GM23338 (cell line): ENCODE results near the gene KCNT1. TPM values are rescaled to one million over a fixed set of nuclear protein-coding genes. Genes with fewer than 3 reads are reported as not detected.

Experiments
- ATAC-seq: fragments of 200-7000 bp; cut with Tn5 transposase; 3 replicates; pipeline ENCODE4 v1.9.1; 2020
- DNase-seq: peaks from one replicate; pipeline ENCODE4 v3.0.0-alpha.2; 2015; ENCODE audit warnings: low spot score
- H2AFZ ChIP-seq: fragments of 200-600 bp; sonication (generic); 2 replicates; pipeline ENCODE4 v1.8.0; 2016; ENCODE audit warnings: antibody characterized with exemption, mild to moderate bottlenecking, moderate library complexity
- H3F3A ChIP-seq: fragments of 200-600 bp; sonication (generic); replicated peaks from 2 replicates; pipeline ENCODE4 v1.8.0; 2017; ENCODE audit warnings: antibody characterized with exemption, mixed run types, low read depth
- H3K27ac ChIP-seq: fragments of 200-600 bp; sonication (generic); 2 replicates; pipeline ENCODE4 v1.6.1; 2016; ENCODE audit warnings: low read depth
- H3K27me3 ChIP-seq: fragments of 200-600 bp; sonication (generic); 2 replicates; pipeline ENCODE4 v1.8.0; 2016; ENCODE audit warnings: mild to moderate bottlenecking, mixed run types, moderate library complexity; ENCODE audit not compliant: insufficient read depth
- H3K36me3 ChIP-seq: fragments of 200-600 bp; sonication (generic); 2 replicates; pipeline ENCODE4 v1.8.0; 2016; ENCODE audit warnings: mild to moderate bottlenecking; ENCODE audit not compliant: insufficient read depth
- H3K4me1 ChIP-seq: fragments of 200-600 bp; sonication (generic); 2 replicates; pipeline ENCODE4 v1.8.0; 2016; ENCODE audit warnings: mild to moderate bottlenecking, moderate library complexity; ENCODE audit not compliant: insufficient read depth
- H3K4me2 ChIP-seq: fragments of 200-600 bp; sonication (generic); 2 replicates; pipeline ENCODE4 v1.7.1; 2017; ENCODE audit warnings: mixed run types
- H3K4me3 ChIP-seq: fragments of 200-600 bp; sonication (generic); 2 replicates; pipeline ENCODE4 v1.6.1; 2016; ENCODE audit warnings: mixed run types
- H3K79me2 ChIP-seq: fragments of 200-600 bp; sonication (generic); replicated peaks from 2 replicates; pipeline ENCODE4 v1.8.0; 2017; ENCODE audit warnings: mild to moderate bottlenecking; ENCODE audit not compliant: insufficient read depth
- H3K9me2 ChIP-seq: fragments of 200-600 bp; sonication (generic); 2 replicates; pipeline ENCODE4 v1.8.0; 2017; ENCODE audit not compliant: insufficient read depth
- H4K20me1 ChIP-seq: fragments of 200-600 bp; sonication (generic); replicated peaks from 2 replicates; pipeline ENCODE4 v1.8.0; 2017; ENCODE audit warnings: mild to moderate bottlenecking; ENCODE audit not compliant: insufficient read depth
- H3K27ac Mint-ChIP-seq: 2 replicates; pipeline ENCODE4 v1.8.0; 2020; ENCODE audit warnings: inconsistent platforms, mild to moderate bottlenecking, moderate library complexity, mixed read lengths
- H3K27me3 Mint-ChIP-seq: 3 replicates; pipeline ENCODE4 v1.8.0; 2022; ENCODE audit warnings: low read depth, mild to moderate bottlenecking, moderate library complexity, mixed read lengths, inconsistent platforms; ENCODE audit not compliant: insufficient read depth, poor library complexity
- H3K36me3 Mint-ChIP-seq: 3 replicates; pipeline ENCODE4 v1.8.0; 2021; ENCODE audit warnings: low read depth, mild to moderate bottlenecking, inconsistent platforms, moderate library complexity, mixed read lengths
- H3K4me1 Mint-ChIP-seq: 3 replicates; pipeline ENCODE4 v1.8.0; 2020; ENCODE audit warnings: mild to moderate bottlenecking, inconsistent platforms, mixed read lengths
- H3K4me3 Mint-ChIP-seq: 3 replicates; pipeline ENCODE4 v1.8.0; 2021; ENCODE audit warnings: moderate library complexity, mild to moderate bottlenecking, inconsistent platforms, mixed read lengths
- H3K9me3 Mint-ChIP-seq: 3 replicates; pipeline ENCODE4 v1.8.0; 2020; ENCODE audit warnings: moderate library complexity, mild to moderate bottlenecking, inconsistent platforms, mixed read lengths
- EZH2 ChIP-seq: fragments of 200-600 bp; sonication (generic); IDR thresholded peaks from one replicate; pipeline ENCODE4 v1.8.0; 2017; ENCODE audit warnings: antibody characterized with exemption, mild to moderate bottlenecking, low read depth; ENCODE audit not compliant: unreplicated experiment
- EZH2phosphoT487 ChIP-seq: fragments of 200-600 bp; sonication (generic); IDR thresholded peaks from one replicate; pipeline ENCODE4 v1.8.1; 2018; ENCODE audit warnings: antibody characterized with exemption; ENCODE audit not compliant: unreplicated experiment
- JUNB ChIP-seq: IDR thresholded peaks from one replicate; pipeline ENCODE4 v1.6.1; 2016; ENCODE audit warnings: antibody characterized with exemption; ENCODE audit not compliant: unreplicated experiment
- NANOG ChIP-seq: IDR thresholded peaks from 2 replicates; pipeline ENCODE4 v1.6.1; 2016; ENCODE audit warnings: antibody characterized with exemption, borderline replicate concordance
- POLR2AphosphoS5 ChIP-seq: IDR thresholded peaks from 2 replicates; pipeline ENCODE4 v1.6.1; 2016; ENCODE audit warnings: antibody characterized with exemption, low read depth
- STAT1 ChIP-seq: IDR thresholded peaks from one replicate; pipeline ENCODE4 v1.6.1; 2016; ENCODE audit warnings: antibody characterized with exemption; ENCODE audit not compliant: unreplicated experiment
- ZNF114 ChIP-seq: fragments of 250-450 bp; sonication (Bioruptor Pico); IDR thresholded peaks from 2 replicates; pipeline ENCODE4 v1.5.0; 2020; ENCODE audit warnings: mild to moderate bottlenecking, moderate library complexity
- ZNF331 ChIP-seq: fragments of 250-450 bp; sonication (Bioruptor Pico); IDR thresholded peaks from 2 replicates; pipeline ENCODE4 v1.5.0; 2020; ENCODE audit warnings: low read depth, mild to moderate bottlenecking, moderate library complexity
- polyA plus RNA-seq: library from polyadenylated mRNA; unstranded; fragments of >200 nt; fragmentation: Nextera tagmentation; extraction: Ambion mirVana; gene quantifications from 2 replicates; pipeline ENCODE4 v1.2.1, GENCODE V29; 2016
- total RNA-seq: library from RNA; depleted of rRNA; stranded (reverse); fragments of >200 nt; shearing (Covaris generic); gene quantifications from 2 replicates; pipeline ENCODE4 v1.2.3, GENCODE V29; 2014
- TF ChIP-seq, protein P1 (sequence below): IDR thresholded peaks from one replicate; pipeline ENCODE4 v1.6.1; 2018; ENCODE audit warnings: antibody characterized with exemption; ENCODE audit not compliant: unreplicated experiment
- TF ChIP-seq, protein P2 (sequence below), 2 experiments: fragments of 200-600 bp in 1 of 2; sonication (generic) in 1 of 2; conservative IDR thresholded peaks; 2 replicates each; pipeline versions ENCODE4 v1.5.1 to v1.6.1; 2016 to 2017; ENCODE audit warnings: antibody characterized with exemption in 2 of 2, low read depth in 2 of 2, mild to moderate bottlenecking in 2 of 2, moderate library complexity in 1 of 2
- TF ChIP-seq, protein P3 (sequence below): fragments of 250-450 bp; sonication (Bioruptor Pico); IDR thresholded peaks from 2 replicates; pipeline ENCODE4 v1.5.0; 2020; ENCODE audit warnings: mild to moderate bottlenecking, moderate library complexity

Gene KCNT1
- total and polyA plus RNA-seq, 2 experiments from 2014 or later: 0.05 to 0.28 TPM

DNA sequence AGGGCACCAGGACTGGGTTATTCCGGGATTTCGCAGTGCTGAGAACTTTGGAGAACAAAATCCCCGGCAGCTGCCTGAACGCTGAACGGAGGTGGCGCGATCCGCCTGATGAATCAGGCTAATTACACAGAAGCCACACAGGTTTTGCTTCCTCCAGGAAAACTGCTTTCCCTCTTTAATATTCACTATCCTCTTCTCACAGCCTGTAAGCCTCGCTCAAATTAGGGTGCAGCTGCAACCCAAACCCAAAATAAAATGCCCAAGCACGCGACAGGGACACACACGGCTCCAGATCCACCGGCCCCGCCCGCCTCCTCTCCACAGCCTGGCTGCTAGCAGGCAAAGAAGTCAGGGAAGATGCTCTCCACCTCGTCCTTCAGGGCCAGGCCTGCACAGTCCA, 8.7 kb upstream of the KCNT1 start (continued):
- TF ChIP-seq, protein P1, sequence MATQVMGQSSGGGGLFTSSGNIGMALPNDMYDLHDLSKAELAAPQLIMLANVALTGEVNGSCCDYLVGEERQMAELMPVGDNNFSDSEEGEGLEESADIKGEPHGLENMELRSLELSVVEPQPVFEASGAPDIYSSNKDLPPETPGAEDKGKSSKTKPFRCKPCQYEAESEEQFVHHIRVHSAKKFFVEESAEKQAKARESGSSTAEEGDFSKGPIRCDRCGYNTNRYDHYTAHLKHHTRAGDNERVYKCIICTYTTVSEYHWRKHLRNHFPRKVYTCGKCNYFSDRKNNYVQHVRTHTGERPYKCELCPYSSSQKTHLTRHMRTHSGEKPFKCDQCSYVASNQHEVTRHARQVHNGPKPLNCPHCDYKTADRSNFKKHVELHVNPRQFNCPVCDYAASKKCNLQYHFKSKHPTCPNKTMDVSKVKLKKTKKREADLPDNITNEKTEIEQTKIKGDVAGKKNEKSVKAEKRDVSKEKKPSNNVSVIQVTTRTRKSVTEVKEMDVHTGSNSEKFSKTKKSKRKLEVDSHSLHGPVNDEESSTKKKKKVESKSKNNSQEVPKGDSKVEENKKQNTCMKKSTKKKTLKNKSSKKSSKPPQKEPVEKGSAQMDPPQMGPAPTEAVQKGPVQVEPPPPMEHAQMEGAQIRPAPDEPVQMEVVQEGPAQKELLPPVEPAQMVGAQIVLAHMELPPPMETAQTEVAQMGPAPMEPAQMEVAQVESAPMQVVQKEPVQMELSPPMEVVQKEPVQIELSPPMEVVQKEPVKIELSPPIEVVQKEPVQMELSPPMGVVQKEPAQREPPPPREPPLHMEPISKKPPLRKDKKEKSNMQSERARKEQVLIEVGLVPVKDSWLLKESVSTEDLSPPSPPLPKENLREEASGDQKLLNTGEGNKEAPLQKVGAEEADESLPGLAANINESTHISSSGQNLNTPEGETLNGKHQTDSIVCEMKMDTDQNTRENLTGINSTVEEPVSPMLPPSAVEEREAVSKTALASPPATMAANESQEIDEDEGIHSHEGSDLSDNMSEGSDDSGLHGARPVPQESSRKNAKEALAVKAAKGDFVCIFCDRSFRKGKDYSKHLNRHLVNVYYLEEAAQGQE: no peak
- TF ChIP-seq, protein P2, sequence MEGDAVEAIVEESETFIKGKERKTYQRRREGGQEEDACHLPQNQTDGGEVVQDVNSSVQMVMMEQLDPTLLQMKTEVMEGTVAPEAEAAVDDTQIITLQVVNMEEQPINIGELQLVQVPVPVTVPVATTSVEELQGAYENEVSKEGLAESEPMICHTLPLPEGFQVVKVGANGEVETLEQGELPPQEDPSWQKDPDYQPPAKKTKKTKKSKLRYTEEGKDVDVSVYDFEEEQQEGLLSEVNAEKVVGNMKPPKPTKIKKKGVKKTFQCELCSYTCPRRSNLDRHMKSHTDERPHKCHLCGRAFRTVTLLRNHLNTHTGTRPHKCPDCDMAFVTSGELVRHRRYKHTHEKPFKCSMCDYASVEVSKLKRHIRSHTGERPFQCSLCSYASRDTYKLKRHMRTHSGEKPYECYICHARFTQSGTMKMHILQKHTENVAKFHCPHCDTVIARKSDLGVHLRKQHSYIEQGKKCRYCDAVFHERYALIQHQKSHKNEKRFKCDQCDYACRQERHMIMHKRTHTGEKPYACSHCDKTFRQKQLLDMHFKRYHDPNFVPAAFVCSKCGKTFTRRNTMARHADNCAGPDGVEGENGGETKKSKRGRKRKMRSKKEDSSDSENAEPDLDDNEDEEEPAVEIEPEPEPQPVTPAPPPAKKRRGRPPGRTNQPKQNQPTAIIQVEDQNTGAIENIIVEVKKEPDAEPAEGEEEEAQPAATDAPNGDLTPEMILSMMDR (conservative IDR thresholded peaks at IDR 0.05; ENCODE audit: low read depth in 2 of 2): no peak
- no peak for TF ChIP-seq EZH2phosphoT487

DNA sequence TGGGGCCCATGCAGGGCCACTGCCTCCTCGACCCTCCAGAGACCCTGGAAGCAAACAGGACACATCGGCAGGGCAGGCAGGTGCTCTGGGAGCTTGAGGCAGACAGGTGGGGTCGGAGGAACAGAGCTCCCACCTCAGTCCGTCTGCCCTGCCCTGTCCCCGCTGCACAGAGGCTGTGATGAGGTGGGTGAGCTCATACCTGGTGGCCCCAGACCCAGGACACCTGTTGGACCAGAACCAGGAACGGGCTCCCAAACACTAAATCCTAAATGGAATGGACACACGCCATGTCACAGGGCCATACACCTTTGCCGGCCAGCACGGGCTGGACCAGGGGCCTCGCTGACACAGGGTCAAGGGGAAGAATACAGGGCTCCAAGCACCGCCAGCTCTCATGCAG, 8.2 kb upstream of the KCNT1 start:
- ATAC-seq: no peak
- Histone ChIP-seq H3K27me3 (no peaks in the 10 kb centered on the region), H4K20me1 (no peaks in the 10 kb centered on the region), H3K79me2 (no peaks in the 10 kb centered on the region), H3K36me3 (no peaks in the 10 kb centered on the region), H3K4me1 (no peaks in the 10 kb centered on the region), H2AFZ (no peak overlapping the region), H3K27ac (no peak overlapping the region), H3K4me3 (no peak overlapping the region), H3F3A (no peaks in the 10 kb centered on the region), H3K9me2 (no peaks in the 10 kb centered on the region), H3K4me2 (no peak overlapping the region)
- Mint-ChIP-seq H3K4me3 (no peak overlapping the region), H3K4me1 (no peaks in the 10 kb centered on the region), H3K27me3 (peaks cover 5% of the 10 kb centered on the region), H3K27ac (peak overlapping the region; percentile 18), H3K36me3 (no peaks in the 10 kb centered on the region), H3K9me3 (no peaks in the 10 kb centered on the region)
- no peak for DNase-seq
- TF ChIP-seq ZNF331 (CRISPR knock-in tag) (no peak), POLR2AphosphoS5 (no peak), STAT1 (no peak), JUNB (no peak), ZNF114 (CRISPR knock-in tag) (no peak), EZH2 (no peak), NANOG (no peak), EZH2phosphoT487 (no peak)
- TF ChIP-seq, protein P2 (conservative IDR thresholded peaks at IDR 0.05; ENCODE audit: low read depth in 2 of 2): no peak
- TF ChIP-seq, protein P3, sequence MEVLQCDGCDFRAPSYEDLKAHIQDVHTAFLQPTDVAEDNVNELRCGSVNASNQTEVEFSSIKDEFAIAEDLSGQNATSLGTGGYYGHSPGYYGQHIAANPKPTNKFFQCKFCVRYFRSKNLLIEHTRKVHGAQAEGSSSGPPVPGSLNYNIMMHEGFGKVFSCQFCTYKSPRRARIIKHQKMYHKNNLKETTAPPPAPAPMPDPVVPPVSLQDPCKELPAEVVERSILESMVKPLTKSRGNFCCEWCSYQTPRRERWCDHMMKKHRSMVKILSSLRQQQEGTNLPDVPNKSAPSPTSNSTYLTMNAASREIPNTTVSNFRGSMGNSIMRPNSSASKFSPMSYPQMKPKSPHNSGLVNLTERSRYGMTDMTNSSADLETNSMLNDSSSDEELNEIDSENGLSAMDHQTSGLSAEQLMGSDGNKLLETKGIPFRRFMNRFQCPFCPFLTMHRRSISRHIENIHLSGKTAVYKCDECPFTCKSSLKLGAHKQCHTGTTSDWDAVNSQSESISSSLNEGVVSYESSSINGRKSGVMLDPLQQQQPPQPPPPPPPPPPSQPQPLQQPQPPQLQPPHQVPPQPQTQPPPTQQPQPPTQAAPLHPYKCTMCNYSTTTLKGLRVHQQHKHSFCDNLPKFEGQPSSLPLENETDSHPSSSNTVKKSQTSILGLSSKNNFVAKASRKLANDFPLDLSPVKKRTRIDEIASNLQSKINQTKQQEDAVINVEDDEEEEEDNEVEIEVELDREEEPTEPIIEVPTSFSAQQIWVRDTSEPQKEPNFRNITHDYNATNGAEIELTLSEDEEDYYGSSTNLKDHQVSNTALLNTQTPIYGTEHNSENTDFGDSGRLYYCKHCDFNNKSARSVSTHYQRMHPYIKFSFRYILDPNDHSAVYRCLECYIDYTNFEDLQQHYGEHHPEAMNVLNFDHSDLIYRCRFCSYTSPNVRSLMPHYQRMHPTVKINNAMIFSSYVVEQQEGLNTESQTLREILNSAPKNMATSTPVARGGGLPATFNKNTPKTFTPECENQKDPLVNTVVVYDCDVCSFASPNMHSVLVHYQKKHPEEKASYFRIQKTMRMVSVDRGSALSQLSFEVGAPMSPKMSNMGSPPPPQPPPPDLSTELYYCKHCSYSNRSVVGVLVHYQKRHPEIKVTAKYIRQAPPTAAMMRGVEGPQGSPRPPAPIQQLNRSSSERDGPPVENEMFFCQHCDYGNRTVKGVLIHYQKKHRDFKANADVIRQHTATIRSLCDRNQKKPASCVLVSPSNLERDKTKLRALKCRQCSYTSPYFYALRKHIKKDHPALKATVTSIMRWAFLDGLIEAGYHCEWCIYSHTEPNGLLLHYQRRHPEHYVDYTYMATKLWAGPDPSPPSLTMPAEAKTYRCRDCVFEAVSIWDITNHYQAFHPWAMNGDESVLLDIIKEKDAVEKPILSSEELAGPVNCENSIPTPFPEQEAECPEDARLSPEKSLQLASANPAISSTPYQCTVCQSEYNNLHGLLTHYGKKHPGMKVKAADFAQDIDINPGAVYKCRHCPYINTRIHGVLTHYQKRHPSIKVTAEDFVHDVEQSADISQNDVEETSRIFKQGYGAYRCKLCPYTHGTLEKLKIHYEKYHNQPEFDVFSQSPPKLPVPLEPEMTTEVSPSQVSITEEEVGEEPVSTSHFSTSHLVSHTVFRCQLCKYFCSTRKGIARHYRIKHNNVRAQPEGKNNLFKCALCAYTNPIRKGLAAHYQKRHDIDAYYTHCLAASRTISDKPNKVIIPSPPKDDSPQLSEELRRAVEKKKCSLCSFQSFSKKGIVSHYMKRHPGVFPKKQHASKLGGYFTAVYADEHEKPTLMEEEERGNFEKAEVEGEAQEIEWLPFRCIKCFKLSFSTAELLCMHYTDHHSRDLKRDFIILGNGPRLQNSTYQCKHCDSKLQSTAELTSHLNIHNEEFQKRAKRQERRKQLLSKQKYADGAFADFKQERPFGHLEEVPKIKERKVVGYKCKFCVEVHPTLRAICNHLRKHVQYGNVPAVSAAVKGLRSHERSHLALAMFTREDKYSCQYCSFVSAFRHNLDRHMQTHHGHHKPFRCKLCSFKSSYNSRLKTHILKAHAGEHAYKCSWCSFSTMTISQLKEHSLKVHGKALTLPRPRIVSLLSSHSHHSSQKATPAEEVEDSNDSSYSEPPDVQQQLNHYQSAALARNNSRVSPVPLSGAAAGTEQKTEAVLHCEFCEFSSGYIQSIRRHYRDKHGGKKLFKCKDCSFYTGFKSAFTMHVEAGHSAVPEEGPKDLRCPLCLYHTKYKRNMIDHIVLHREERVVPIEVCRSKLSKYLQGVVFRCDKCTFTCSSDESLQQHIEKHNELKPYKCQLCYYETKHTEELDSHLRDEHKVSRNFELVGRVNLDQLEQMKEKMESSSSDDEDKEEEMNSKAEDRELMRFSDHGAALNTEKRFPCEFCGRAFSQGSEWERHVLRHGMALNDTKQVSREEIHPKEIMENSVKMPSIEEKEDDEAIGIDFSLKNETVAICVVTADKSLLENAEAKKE (CRISPR knock-in tag): no peak
